H1 (cell line): Measurements from ENCODE around the gene SPN. TPM values are rescaled to one million over a fixed set of nuclear protein-coding genes. Genes with fewer than 3 reads are reported as not detected.

ENCODE experiments used
- CREB1 ChIP-seq: IDR thresholded peaks from 2 replicates; pipeline ENCODE4 v1.6.1; 2012; ENCODE audit warnings: inconsistent platforms
- CTCF ChIP-seq, 3 experiments: IDR thresholded peaks; 1 replicate in 2 of 3; 2 replicates in 1 of 3; pipeline versions ENCODE4 v1.5.1 to v1.6.1; 2011; ENCODE audit warnings: low read length in 3 of 3, mild to moderate bottlenecking in 3 of 3, inconsistent platforms in 2 of 3, low read depth in 1 of 3, moderate library complexity in 1 of 3; ENCODE audit not compliant: insufficient read depth in 1 of 3; ENCODE audit errors: control extremely low read depth in 1 of 3
- GABPA ChIP-seq: IDR thresholded peaks from 2 replicates; pipeline ENCODE4 v1.6.1; 2011; ENCODE audit warnings: mild to moderate bottlenecking, low read length, moderate library complexity, borderline replicate concordance; ENCODE audit not compliant: insufficient read depth
- KDM5A ChIP-seq: fragments of 200-600 bp; IDR thresholded peaks from 2 replicates; pipeline ENCODE4 v1.7.1; 2012; ENCODE audit warnings: mild to moderate bottlenecking, low read length, inconsistent platforms, mixed read lengths
- RAD21 ChIP-seq, 2 experiments: IDR thresholded peaks in 1 of 2; conservative IDR thresholded peaks in 1 of 2; 2 replicates each; pipeline ENCODE4 v1.6.1; 2011; ENCODE audit warnings: low read depth in 2 of 2, low read length in 2 of 2, improper control_type of control experiment in 1 of 2, inconsistent platforms in 1 of 2, mild to moderate bottlenecking in 1 of 2, moderate library complexity in 1 of 2
- SP2 ChIP-seq: IDR thresholded peaks from 2 replicates; pipeline ENCODE4 v1.6.1; 2012; ENCODE audit warnings: mild to moderate bottlenecking, low read length, inconsistent platforms
- polyA plus RNA-seq, 7 experiments: library from polyadenylated mRNA; depleted of rRNA in 3 of 7; stranded (reverse) in 5 of 7; unstranded in 2 of 7; fragments of >200 nt in 5 of 7; fragments of 200-250 nt in 2 of 7; gene quantifications; 1 replicate in 5 of 7; 2 replicates in 1 of 7; 4 replicates in 1 of 7; pipeline versions ENCODE4 v1.2.1 to v1.2.3, GENCODE V29; 2011 to 2013; ENCODE audit warnings: missing spikeins in 2 of 7, mixed read lengths in 2 of 7
- total RNA-seq: library from RNA; stranded (reverse); fragmentation: NEBNext Ultra II Directional; extraction: Animal tissue kit (Norgen Biotek cat#: 25700); gene quantifications from 2 replicates; pipeline ENCODE4 v1.2.1, GENCODE V29; 2021
- TF ChIP-seq, protein P1 (sequence below): IDR thresholded peaks from 2 replicates; pipeline ENCODE4 v1.6.1; 2012; ENCODE audit warnings: inconsistent platforms

SPN gene
- total and polyA plus RNA-seq, 2 of the 8 experiments (the other 6 are each of a cell fraction or from before 2014, with no cell fraction given): 1.5 to 1.8 TPM

DNA sequence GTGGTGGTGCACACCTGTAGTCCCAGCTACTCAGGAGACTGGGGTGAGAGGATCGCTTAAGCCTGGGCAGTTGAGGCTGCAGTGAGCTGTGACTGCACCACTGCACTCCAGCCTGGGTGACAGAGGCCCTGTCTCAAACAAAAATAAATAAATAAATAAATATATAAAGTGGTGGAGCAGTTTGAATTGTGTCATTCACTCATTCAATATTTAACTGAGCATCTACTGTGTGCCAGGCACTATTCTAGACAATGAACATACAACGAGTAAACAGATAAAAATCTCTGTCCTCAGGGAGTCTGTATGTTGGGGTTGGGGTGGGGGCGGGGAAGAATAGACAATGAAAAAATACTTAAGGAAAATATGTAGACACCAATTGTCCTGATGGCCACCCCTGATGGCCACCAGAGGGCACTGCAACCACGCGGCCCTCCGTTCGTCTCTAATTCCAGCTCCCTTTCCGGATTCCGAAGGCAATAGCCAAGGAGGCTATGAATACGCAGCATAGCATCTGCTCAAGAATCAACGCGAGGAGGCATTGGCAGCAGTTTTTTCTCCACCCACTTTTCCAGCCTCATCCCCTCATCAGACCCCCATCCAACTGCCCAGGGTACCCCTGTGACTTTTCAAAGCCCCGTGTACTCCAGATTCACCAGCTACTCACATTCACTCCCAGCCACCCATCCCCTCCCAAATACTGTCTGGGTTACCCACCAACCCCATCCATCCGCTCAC, 37.4 kb downstream of the SPN start (continued):
- TF ChIP-seq, protein P1, sequence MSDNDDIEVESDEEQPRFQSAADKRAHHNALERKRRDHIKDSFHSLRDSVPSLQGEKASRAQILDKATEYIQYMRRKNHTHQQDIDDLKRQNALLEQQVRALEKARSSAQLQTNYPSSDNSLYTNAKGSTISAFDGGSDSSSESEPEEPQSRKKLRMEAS: peak; percentile 73; the same call in 1 of the 2 replicates
- TF ChIP-seq KDM5A (no peak), CREB1 (0 out of 2 replicates have a peak, but pooled peaks have one; percentile 41), SP2 (no peak), RAD21 (IDR thresholded peaks at IDR 0.05 in 1 of 2, conservative IDR thresholded peaks at IDR 0.05 in 1 of 2; ENCODE audit: low read depth in 2 of 2, low read length in 2 of 2) (peak; percentile 92), GABPA (no peak; the same call in 1 of the 2 replicates), CTCF (IDR thresholded peaks at IDR 0.05; ENCODE audit: control extremely low read depth in 1 of 3, insufficient read depth in 1 of 3, low read depth in 1 of 3, low read length in 3 of 3) (peak; percentile 86 to 90 (median 87))
- TF ChIP-seq, all 59 proteins: peak for 9
